ENCODE data around the gene RNF220. TPM values are rescaled to one million over a fixed set of nuclear protein-coding genes. Genes with fewer than 3 reads are reported as not detected.

RNF220 gene
- total and polyA plus RNA-seq, 7 donors: 49.5 to 122 (median 82.8) TPM

GRCh38 chr1:44375547-44375946 lies 29.5 kb upstream of the RNF220 start:
- WGBS, 2 donors: 96% methylated on average over 6 of the region's 6 CpGs
- intact Hi-C loops (cut with DNase I): no loop called here

GRCh38 chr1:44377925-44378784 lies 26.9 kb upstream of the RNF220 start:
- H3K36me3 ChIP-seq: no peaks in the 10 kb centered on the region
- no peak overlapping the region for H3K4me3 ChIP-seq
- intact Hi-C loops (cut with DNase I): loop anchor here (2.0 kb wide), 1 partner anchor 217 kb away; no protein-coding TSS in a partner anchor
- TF ChIP-seq CTCF (IDR thresholded peaks at IDR 0.05): peak; percentile 12 to 58 (median 44)
- TF ChIP-seq POLR2A (IDR thresholded peaks at IDR 0.05): no peak
- no peaks in the 10 kb centered on the region for H3K4me1 ChIP-seq
- no peaks in the 10 kb centered on the region for H3K9me3 ChIP-seq
- H3K27me3 ChIP-seq: no peaks in the 10 kb centered on the region
- H3K27ac ChIP-seq: no peak overlapping the region
- DNase-seq: no peak
- WGBS, 2 donors: 68 to 70% methylated on average over 12 of the region's 12 CpGs

More at GRCh38 chr1:44375547-44375946, 29.5 kb upstream of the RNF220 start:
- no peak for TF ChIP-seq CTCF (IDR thresholded peaks at IDR 0.05)
- no peak for TF ChIP-seq POLR2AphosphoS5 (IDR thresholded peaks at IDR 0.05)
- no peak overlapping the region for H3K27ac ChIP-seq
- DNase-seq: no peak
- no peak overlapping the region for H3K4me3 ChIP-seq
- H3K4me1 ChIP-seq: no peaks in the 10 kb centered on the region
- no peaks in the 10 kb centered on the region for H3K36me3 ChIP-seq
- no peaks in the 10 kb centered on the region for H3K9me3 ChIP-seq
- H3K27me3 ChIP-seq: no peaks in the 10 kb centered on the region

- TF ChIP-seq CTCF (IDR thresholded peaks at IDR 0.05) (no peak), EP300 (IDR thresholded peaks at IDR 0.05) (no peak), POLR2A (IDR thresholded peaks at IDR 0.05) (no peak), POLR2AphosphoS5 (IDR thresholded peaks at IDR 0.05) (no peak)
- Histone ChIP-seq H3K27me3 (no peaks in the 10 kb centered on the region), H3K36me3 (no peaks in the 10 kb centered on the region), H3K4me3 (no peak overlapping the region), H3K27ac (no peak overlapping the region), H3K4me1 (no peaks in the 10 kb centered on the region), H3K9me3 (no peaks in the 10 kb centered on the region)
- 67 to 75% methylated on average over 3 of the region's 3 CpGs for WGBS, 2 donors
- DNase-seq: no peak
- intact Hi-C loops (cut with DNase I): loop anchor here (10.0 kb wide), 1 partner anchor 124 kb away; no protein-coding TSS in a partner anchor
These were observed 24.3 kb upstream of the RNF220 start for GRCh38 chr1:44380666-44381177.

GRCh38 chr1:44388551-44388950 lies 16.5 kb upstream of the RNF220 start:
- intact Hi-C loops (cut with DNase I): loop anchor here (10.0 kb wide), 1 partner anchor 116 kb away; no protein-coding TSS in a partner anchor
- H3K4me3 ChIP-seq: no peak overlapping the region
- DNase-seq: no peak
- WGBS, 2 donors: 50 to 56% methylated on average over 2 of the region's 2 CpGs
- H3K27me3 ChIP-seq: peaks cover 0 to under 1% (median 0%) of the 10 kb centered on the region in 3 donors
- no peaks in the 10 kb centered on the region for H3K4me1 ChIP-seq
- no peaks in the 10 kb centered on the region for H3K36me3 ChIP-seq
- TF ChIP-seq EP300 (IDR thresholded peaks at IDR 0.05) (no peak), POLR2A (IDR thresholded peaks at IDR 0.05) (no peak), CTCF (IDR thresholded peaks at IDR 0.05) (no peak), POLR2AphosphoS5 (IDR thresholded peaks at IDR 0.05) (no peak)
- no peak overlapping the region for H3K27ac ChIP-seq
- H3K9me3 ChIP-seq: no peaks in the 10 kb centered on the region
